ENCODE results near the gene RYR2.

GRCh38 chr1:237877631-237878030 is 835.6 kb downstream of the RYR2 start:
- TF ChIP-seq GATA2 (IDR thresholded peaks at IDR 0.05; ENCODE audit: low read depth, low read length) (no peak), GATA3 (IDR thresholded peaks at IDR 0.05; ENCODE audit: low read depth, low read length) (no peak)

Data from SH-SY5Y (cell line).